RWPE2 (cell line): ENCODE measurements around the gene STAMBPL1.

Source experiments
- ATAC-seq: fragments of 200-7000 bp; cut with Tn5 transposase; 3 replicates; pipeline ENCODE4 v1.9.1; 2021; ENCODE audit warnings: low read depth
- DNase-seq: peaks from one replicate; pipeline ENCODE4 v3.0.0-alpha.2; 2020; ENCODE audit warnings: low spot score
- H3K27ac ChIP-seq: fragments of 450-650 bp; 2 replicates; pipeline ENCODE4 v1.5.1; 2017; ENCODE audit warnings: mild to moderate bottlenecking; ENCODE audit not compliant: poor library complexity, severe bottlenecking
- H3K27me3 ChIP-seq: fragments of 250-450 bp; sonication (Bioruptor Pico); 2 replicates; pipeline ENCODE4 v1.5.1; 2021; ENCODE audit warnings: mild to moderate bottlenecking, moderate library complexity; ENCODE audit not compliant: insufficient read depth, poor library complexity, severe bottlenecking
- H3K36me3 ChIP-seq: fragments of 250-450 bp; sonication (Bioruptor Pico); 2 replicates; pipeline ENCODE4 v1.5.1; 2020; ENCODE audit warnings: low read depth, mild to moderate bottlenecking, moderate library complexity
- H3K4me1 ChIP-seq: fragments of 250-450 bp; sonication (Bioruptor Pico); 2 replicates; pipeline ENCODE4 v1.5.1; 2021; ENCODE audit warnings: mild to moderate bottlenecking, moderate library complexity; ENCODE audit not compliant: insufficient read depth, poor library complexity, severe bottlenecking
- H3K4me3 ChIP-seq: fragments of 250-450 bp; sonication (Bioruptor Pico); 2 replicates; pipeline ENCODE4 v1.5.1; 2021; ENCODE audit warnings: mild to moderate bottlenecking, moderate library complexity; ENCODE audit not compliant: severe bottlenecking
- H3K9me3 ChIP-seq: fragments of 250-450 bp; sonication (Bioruptor Pico); 2 replicates; pipeline ENCODE4 v1.5.1; 2021; ENCODE audit warnings: mild to moderate bottlenecking, moderate library complexity; ENCODE audit not compliant: severe bottlenecking
- CTCF ChIP-seq: fragments of 450-650 bp; IDR thresholded peaks from one replicate; pipeline ENCODE4 v1.5.1; 2017; ENCODE audit warnings: mild to moderate bottlenecking, moderate library complexity; ENCODE audit not compliant: poor library complexity, severe bottlenecking

Gene STAMBPL1

DNA sequence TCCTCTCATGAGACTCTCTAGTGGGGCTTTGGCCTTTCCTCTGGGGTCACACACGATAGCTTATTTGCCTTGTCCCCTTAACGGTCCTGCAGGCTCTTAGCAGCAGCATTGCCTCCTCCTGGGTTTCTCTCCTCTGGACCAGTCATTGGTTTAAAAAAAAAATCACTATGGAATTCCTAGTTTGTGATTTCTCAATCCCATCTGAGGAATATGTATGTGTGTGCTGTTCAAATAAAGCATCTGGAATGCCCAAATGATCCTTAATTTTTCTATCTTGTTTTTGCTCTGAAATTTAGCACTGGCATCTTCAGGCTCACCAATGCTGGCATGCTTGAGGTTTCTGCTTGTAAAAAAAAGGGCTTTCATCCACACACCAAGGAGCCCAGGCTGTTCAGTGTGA, 42.0 kb downstream of the STAMBPL1 start:
- H3K9me3 ChIP-seq = no peaks in the 10 kb centered on the region
- no peak for ATAC-seq
- no peak overlapping the region for H3K4me3 ChIP-seq
- peaks cover 3% of the 10 kb centered on the region for H3K4me1 ChIP-seq
- H3K36me3 ChIP-seq = no peaks in the 10 kb centered on the region; the same call in 1 of the 2 replicates
- no peak overlapping the region for H3K27ac ChIP-seq
- no peak for TF ChIP-seq CTCF
- DNase-seq = no peak
- no peaks in the 10 kb centered on the region for H3K27me3 ChIP-seq

- H3K4me3 ChIP-seq = no peak overlapping the region
These were observed 43.5 kb downstream of the STAMBPL1 start for GRCh38 chr10:88923520-88923919.

GRCh38 chr10:88926566-88927415, 46.7 kb downstream of the STAMBPL1 start:
- Histone ChIP-seq H3K36me3 (no peaks in the 10 kb centered on the region; the same call in 1 of the 2 replicates), H3K4me1 (no peaks in the 10 kb centered on the region), H3K9me3 (no peaks in the 10 kb centered on the region), H3K4me3 (no peak overlapping the region), H3K27me3 (no peaks in the 10 kb centered on the region), H3K27ac (no peak overlapping the region)
- TF ChIP-seq CTCF = no peak
- DNase-seq (no peak), ATAC-seq (no peak)

More at GRCh38 chr10:88923520-88923919, 43.5 kb downstream of the STAMBPL1 start:
- ATAC-seq (no peak), DNase-seq (no peak)
- no peaks in the 10 kb centered on the region for H3K9me3 ChIP-seq
- no peak for TF ChIP-seq CTCF
- H3K4me1 ChIP-seq = peaks cover 3% of the 10 kb centered on the region
- H3K36me3 ChIP-seq = no peaks in the 10 kb centered on the region; the same call in 1 of the 2 replicates
- H3K27ac ChIP-seq = no peak overlapping the region
- H3K27me3 ChIP-seq = no peaks in the 10 kb centered on the region

- no peak for ATAC-seq
- H3K4me1 ChIP-seq = no peaks in the 10 kb centered on the region
- no peaks in the 10 kb centered on the region for H3K27me3 ChIP-seq
- no peak overlapping the region for H3K27ac ChIP-seq
- no peak for DNase-seq
- H3K36me3 ChIP-seq = no peaks in the 10 kb centered on the region; the same call in 1 of the 2 replicates
- no peak overlapping the region for H3K4me3 ChIP-seq
- no peaks in the 10 kb centered on the region for H3K9me3 ChIP-seq
- TF ChIP-seq CTCF = no peak
These were observed 47.3 kb downstream of the STAMBPL1 start for GRCh38 chr10:88927416-88927690.

DNA sequence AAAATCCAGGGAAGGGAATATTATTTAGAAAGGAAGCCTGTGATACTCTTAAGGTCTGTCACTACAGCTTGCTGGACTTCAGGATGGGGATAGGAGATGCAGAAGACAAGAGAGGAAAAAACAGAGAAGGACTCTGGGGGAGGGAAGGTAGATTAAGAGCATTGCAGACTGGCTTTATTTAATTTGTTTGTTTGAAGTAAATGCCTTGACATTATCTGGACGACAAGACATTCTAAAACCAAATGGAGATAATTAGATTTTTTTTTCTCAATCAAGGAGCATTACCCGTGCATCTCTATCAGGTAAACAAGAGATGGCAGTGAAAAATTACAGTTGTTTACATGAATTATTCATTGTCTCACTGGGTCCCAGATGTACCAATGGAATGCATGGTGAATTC, 48.2 kb downstream of the STAMBPL1 start:
- no peak overlapping the region for H3K4me3 ChIP-seq
- H3K27me3 ChIP-seq = no peaks in the 10 kb centered on the region
- H3K27ac ChIP-seq = no peak overlapping the region
- H3K9me3 ChIP-seq = no peaks in the 10 kb centered on the region
- no peaks in the 10 kb centered on the region for H3K4me1 ChIP-seq
- DNase-seq = no peak
- no peak for ATAC-seq
- H3K36me3 ChIP-seq = no peaks in the 10 kb centered on the region
- no peak for TF ChIP-seq CTCF
